HG03439 (cell line): Measurements from ENCODE around the gene RNF114.
"Not testable (repeated sequence)": the region's sequence is repeated elsewhere in the genome, so short reads cannot be mapped to it uniquely, and the experiment has no call there.

Experiments used
- ATAC-seq: cut with Tn5 transposase; IDR thresholded peaks from one replicate; pipeline ENCODE4 v1.9.1; 2021; ENCODE audit warnings: mild to moderate bottlenecking, moderate library complexity; ENCODE audit not compliant: unreplicated experiment

The RNF114 gene

GRCh38 chr20:49961413-49961812 lies 25.2 kb downstream of the RNF114 start:
- no peak for ATAC-seq

- no peak for ATAC-seq
Observed at GRCh38 chr20:49964964-49965780, 29.0 kb downstream of the RNF114 start.

DNA sequence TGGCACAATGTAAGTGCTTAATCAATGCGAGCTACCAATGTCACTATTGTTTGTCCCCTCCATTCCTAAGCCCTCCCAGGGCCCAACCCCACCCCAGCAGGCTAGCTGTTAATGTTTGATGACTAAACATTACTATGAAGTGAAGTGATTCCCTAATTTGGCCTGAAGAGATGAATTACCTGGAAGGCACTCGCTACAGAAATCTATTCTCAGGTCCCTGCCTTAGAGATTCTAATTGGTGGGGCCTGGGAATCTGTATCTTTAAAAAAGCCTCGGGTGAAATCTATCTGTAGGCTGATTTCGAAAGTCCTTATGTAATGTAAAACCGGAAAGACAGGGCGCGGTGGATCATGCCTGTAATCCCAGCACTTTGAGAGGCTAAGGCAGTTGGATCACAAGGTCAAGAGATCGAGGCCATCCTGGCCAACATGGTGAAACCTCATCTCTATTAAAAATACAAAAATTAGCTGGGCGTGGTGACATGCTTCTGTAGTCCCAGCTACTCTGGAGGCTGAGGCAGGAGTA lies 29.6 kb downstream of the RNF114 start:
- no peak for ATAC-seq

DNA sequence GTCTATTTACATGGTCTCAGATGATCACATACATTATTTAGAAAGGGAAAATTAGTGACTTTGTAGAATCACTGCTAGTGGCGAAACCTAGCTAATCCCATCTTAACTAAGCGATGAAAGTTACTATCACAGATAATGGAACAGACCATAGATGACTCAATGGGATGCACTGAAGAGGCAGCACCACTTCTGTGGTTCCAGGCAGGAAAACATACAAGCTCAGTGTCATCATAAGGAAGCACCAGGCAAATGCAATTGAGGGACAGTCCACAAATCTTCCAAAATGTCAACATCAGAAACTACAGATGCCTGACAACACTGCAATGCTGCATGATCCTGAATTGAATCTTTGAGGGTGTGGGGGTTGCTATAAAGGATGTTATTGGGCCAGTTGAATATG lies 30.7 kb downstream of the RNF114 start:
- no peak for ATAC-seq

GRCh38 chr20:49969234-49969633 lies 33.0 kb downstream of the RNF114 start:
- ATAC-seq = no peak

GRCh38 chr20:49969946-49970345 lies 33.7 kb downstream of the RNF114 start:
- ATAC-seq = no peak

DNA sequence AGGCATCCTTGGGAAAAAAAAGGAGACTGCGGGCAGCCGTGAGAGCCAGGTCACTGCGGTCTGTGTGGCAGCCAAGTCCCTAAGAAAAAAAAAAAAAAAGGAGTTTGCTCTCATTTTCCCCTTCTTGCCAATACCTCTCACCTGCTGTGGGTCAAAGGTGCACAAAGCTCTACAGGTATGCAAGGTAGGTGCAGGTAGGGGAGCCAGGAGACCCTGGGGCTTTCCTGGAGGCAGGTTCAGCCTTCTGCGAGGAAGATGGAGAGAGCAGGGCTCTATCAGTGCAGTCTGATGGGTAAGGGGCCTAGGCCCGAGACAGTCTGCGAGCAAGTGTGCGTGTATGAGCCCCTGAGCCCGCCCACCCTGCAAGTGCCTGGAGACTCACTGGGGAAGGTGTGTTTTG lies 34.3 kb downstream of the RNF114 start:
- no peak for ATAC-seq

DNA sequence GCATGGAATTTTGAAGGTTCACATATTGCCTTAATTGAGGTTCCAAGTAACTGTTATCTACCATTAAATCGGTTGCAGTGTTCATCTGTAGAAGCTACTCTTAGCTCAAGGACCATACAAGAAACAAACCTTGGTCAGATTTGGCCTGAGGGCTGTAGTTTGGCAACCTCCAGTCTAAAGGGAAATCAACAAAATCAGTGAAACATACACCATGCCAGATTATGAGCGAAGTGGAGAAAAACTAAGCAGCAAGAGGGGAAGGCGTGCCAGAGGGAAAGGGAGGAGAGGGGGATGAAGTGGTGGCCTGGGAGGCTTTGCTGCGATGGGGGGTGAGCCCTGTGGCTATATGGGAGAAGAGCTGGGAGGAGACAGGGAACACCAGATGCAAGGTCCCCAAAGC lies 37.8 kb downstream of the RNF114 start:
- no peak for ATAC-seq

DNA sequence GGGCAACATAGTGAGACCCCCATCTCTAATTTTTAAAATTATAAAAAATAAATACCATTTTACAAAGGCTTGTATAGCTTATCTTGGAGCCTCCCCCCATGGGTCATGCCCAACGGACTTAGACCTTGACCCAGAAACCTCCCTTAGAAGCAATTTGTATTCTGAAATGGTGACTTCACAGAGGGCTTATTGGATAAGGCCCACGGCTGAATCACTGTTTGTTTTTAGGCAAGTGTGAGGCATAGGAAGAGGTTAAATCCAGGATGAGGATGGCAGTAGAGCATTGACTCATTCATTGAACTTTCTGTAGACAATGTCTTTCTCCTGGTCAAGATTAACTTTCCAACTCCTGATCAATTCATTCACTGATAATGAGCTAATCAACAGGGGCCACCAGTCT lies 40.3 kb downstream of the RNF114 start:
- ATAC-seq = no peak

- ATAC-seq = not testable (repeated sequence)
Observed at GRCh38 chr20:49977740-49978139, 41.5 kb downstream of the RNF114 start.

- no peak for ATAC-seq
Observed at GRCh38 chr20:49978685-49979029, 42.5 kb downstream of the RNF114 start.

GRCh38 chr20:49979030-49979832 lies 43.0 kb downstream of the RNF114 start:
- ATAC-seq = no peak

GRCh38 chr20:49980140-49981008 lies 44.2 kb downstream of the RNF114 start:
- ATAC-seq = no peak

- no peak for ATAC-seq
Observed at GRCh38 chr20:49981218-49982071, 45.2 kb downstream of the RNF114 start.

- ATAC-seq = no peak
Observed at GRCh38 chr20:49982072-49982345, 45.8 kb downstream of the RNF114 start.

- peak; percentile 65 for ATAC-seq
Observed at GRCh38 chr20:49982346-49983122, 46.3 kb downstream of the RNF114 start, which contains the start of gene SNAI1. SNAI1 (plus strand) TSS chr20:49982980; CDS start chr20:49983060, 80 bp downstream.

DNA sequence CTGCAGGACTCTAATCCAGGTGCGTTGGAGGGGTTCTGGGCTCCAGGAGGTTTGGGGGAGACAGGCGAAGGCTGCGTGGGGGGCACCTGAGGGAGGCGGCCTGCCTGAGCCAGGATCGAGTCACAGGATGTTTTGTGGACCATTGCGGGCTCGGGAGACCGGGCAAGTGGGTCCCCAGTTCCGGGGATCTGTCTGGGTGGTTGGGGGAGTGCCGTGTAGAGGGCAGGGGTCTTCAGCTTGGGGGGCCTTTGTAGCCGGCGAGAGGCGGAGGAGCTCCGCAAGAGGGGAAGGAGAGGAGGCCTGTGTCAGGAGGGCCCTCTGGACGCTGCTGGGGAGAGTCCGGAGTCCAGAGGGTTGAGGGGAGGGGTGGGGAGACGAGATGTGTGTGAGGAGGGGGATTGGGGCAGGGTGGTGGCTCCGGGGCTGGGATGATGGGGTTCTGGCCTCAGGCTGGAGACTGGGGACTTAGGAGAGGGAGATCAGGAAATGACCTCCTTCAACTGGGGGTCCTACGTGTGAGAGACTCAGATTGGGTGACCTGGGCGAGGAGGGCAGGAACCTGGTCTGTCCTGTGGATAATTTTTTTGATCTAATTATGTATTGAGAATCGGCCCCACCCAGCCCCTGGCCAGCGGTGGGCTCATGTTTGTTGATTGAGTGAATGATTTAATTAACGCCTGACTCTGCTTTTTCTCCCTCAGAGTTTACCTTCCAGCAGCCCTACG lies 47.1 kb downstream of the RNF114 start:
- no peak for ATAC-seq

DNA sequence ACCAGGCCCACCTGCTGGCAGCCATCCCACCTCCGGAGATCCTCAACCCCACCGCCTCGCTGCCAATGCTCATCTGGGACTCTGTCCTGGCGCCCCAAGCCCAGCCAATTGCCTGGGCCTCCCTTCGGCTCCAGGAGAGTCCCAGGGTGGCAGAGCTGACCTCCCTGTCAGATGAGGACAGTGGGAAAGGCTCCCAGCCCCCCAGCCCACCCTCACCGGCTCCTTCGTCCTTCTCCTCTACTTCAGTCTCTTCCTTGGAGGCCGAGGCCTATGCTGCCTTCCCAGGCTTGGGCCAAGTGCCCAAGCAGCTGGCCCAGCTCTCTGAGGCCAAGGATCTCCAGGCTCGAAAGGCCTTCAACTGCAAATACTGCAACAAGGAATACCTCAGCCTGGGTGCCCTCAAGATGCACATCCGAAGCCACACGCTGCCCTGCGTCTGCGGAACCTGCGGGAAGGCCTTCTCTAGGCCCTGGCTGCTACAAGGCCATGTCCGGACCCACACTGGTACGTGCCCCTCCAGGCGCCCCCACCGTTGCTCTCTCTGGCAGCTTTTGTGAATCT lies 47.7 kb downstream of the RNF114 start:
- ATAC-seq = no peak
